H9 (cell line): ENCODE results near the gene TECPR2. TPM values are rescaled to one million over a fixed set of nuclear protein-coding genes. Genes with fewer than 3 reads are reported as not detected.

ENCODE experiments used
- DNase-seq: peaks from one replicate; pipeline ENCODE4 v3.0.0-alpha.2; 2017
- H2AFZ ChIP-seq: one replicate; pipeline ENCODE4 v1.6.1; 2013; ENCODE audit warnings: mild to moderate bottlenecking, low read length, control low read depth, moderate library complexity
- H2AK5ac ChIP-seq: 2 replicates; pipeline ENCODE4 v1.6.1; 2013; ENCODE audit warnings: low read length, control low read depth, mixed read lengths; ENCODE audit not compliant: insufficient read length
- H2BK120ac ChIP-seq: one replicate; pipeline ENCODE4 v1.6.1; 2013; ENCODE audit warnings: low read depth, mild to moderate bottlenecking, low read length, control low read depth, inconsistent platforms; ENCODE audit not compliant: poor library complexity, severe bottlenecking
- H2BK12ac ChIP-seq: 2 replicates; pipeline ENCODE4 v1.6.1; 2013; ENCODE audit warnings: low read length, control low read depth, mixed read lengths, low read depth; ENCODE audit not compliant: insufficient read length
- H2BK15ac ChIP-seq: 2 replicates; pipeline ENCODE4 v1.6.1; 2013; ENCODE audit warnings: low read depth, low read length, control low read depth
- H2BK20ac ChIP-seq: one replicate; pipeline ENCODE4 v1.6.1; 2013; ENCODE audit warnings: low read depth, mild to moderate bottlenecking, low read length, control low read depth, inconsistent platforms; ENCODE audit not compliant: poor library complexity, severe bottlenecking
- H2BK5ac ChIP-seq: 2 replicates; pipeline ENCODE4 v1.6.1; 2013; ENCODE audit warnings: low read length, control low read depth, mixed read lengths; ENCODE audit not compliant: insufficient read length
- H3K14ac ChIP-seq: 2 replicates; pipeline ENCODE4 v1.6.1; 2013; ENCODE audit warnings: low read length, control low read depth; ENCODE audit not compliant: insufficient read depth
- H3K18ac ChIP-seq: 2 replicates; pipeline ENCODE4 v1.6.1; 2013; ENCODE audit warnings: low read depth, mild to moderate bottlenecking, mixed read lengths, low read length, control low read depth; ENCODE audit not compliant: insufficient read length
- H3K23ac ChIP-seq: 2 replicates; pipeline ENCODE4 v1.6.1; 2013; ENCODE audit warnings: low read length, control low read depth, mixed read lengths, low read depth; ENCODE audit not compliant: insufficient read length
- H3K23me2 ChIP-seq: 2 replicates; pipeline ENCODE4 v1.6.1; 2013; ENCODE audit warnings: low read depth, mild to moderate bottlenecking, mixed read lengths, low read length, control low read depth; ENCODE audit not compliant: insufficient read length, poor library complexity, severe bottlenecking
- H3K27ac ChIP-seq: 2 replicates; pipeline ENCODE4 v1.5.1; 2013; ENCODE audit warnings: low read length, control low read depth, mixed read lengths, low read depth; ENCODE audit not compliant: insufficient read length
- H3K27me3 ChIP-seq: 2 replicates; pipeline ENCODE4 v1.6.1; 2013; ENCODE audit warnings: low read length, control low read depth, inconsistent platforms; ENCODE audit not compliant: insufficient read depth
- H3K4ac ChIP-seq: 2 replicates; pipeline ENCODE4 v1.6.1; 2013; ENCODE audit warnings: low read depth, mild to moderate bottlenecking, control low read depth, inconsistent platforms, low read length, moderate library complexity
- H3K4me1 ChIP-seq: 2 replicates; pipeline ENCODE4 v1.6.1; 2013; ENCODE audit warnings: low read length, control low read depth, inconsistent platforms; ENCODE audit not compliant: insufficient read depth
- H3K4me2 ChIP-seq: 2 replicates; pipeline ENCODE4 v1.6.1; 2013; ENCODE audit warnings: low read length, control low read depth, mixed read lengths; ENCODE audit not compliant: insufficient read length, insufficient read depth
- H3K56ac ChIP-seq: 2 replicates; pipeline ENCODE4 v1.6.1; 2013; ENCODE audit warnings: low read depth, mild to moderate bottlenecking, mixed read lengths, low read length, control low read depth; ENCODE audit not compliant: insufficient read length
- H3K79me1 ChIP-seq: 2 replicates; pipeline ENCODE4 v1.6.1; 2013; ENCODE audit warnings: low read depth, mild to moderate bottlenecking, moderate library complexity, low read length, control low read depth, inconsistent platforms; ENCODE audit not compliant: insufficient read depth, poor library complexity, severe bottlenecking
- H3K79me2 ChIP-seq: 2 replicates; pipeline ENCODE4 v1.6.1; 2013; ENCODE audit warnings: low read length, control low read depth, inconsistent platforms; ENCODE audit not compliant: insufficient read depth
- H3K9ac ChIP-seq: 2 replicates; pipeline ENCODE4 v1.6.1; 2013; ENCODE audit warnings: low read length, control low read depth, mixed read lengths; ENCODE audit not compliant: insufficient read length; ENCODE audit errors: extremely low read depth
- H3K9me3 ChIP-seq: one replicate; pipeline ENCODE4 v1.6.1; 2013; ENCODE audit warnings: low read depth, low read length, inconsistent platforms; ENCODE audit not compliant: control insufficient read depth
- H3T11ph ChIP-seq: one replicate; pipeline ENCODE4 v1.6.1; 2013; ENCODE audit warnings: mild to moderate bottlenecking, low read length, control low read depth, inconsistent platforms
- H4K20me1 ChIP-seq: one replicate; pipeline ENCODE4 v1.6.1; 2013; ENCODE audit not compliant: control insufficient read depth, insufficient read length, insufficient read depth
- H4K5ac ChIP-seq: 2 replicates; pipeline ENCODE4 v1.6.1; 2013; ENCODE audit warnings: low read depth, mild to moderate bottlenecking, mixed read lengths, low read length, control low read depth; ENCODE audit not compliant: insufficient read length
- H4K8ac ChIP-seq: replicated peaks from 2 replicates; pipeline ENCODE4 v1.6.1; 2013; ENCODE audit warnings: low read length, control low read depth, mixed read lengths, low read depth; ENCODE audit not compliant: insufficient read length
- H4K91ac ChIP-seq: 2 replicates; pipeline ENCODE4 v1.6.1; 2013; ENCODE audit warnings: low read depth, mild to moderate bottlenecking, moderate library complexity, mixed read lengths, low read length, control low read depth; ENCODE audit not compliant: insufficient read length
- H3K27ac Mint-ChIP-seq, 3 experiments: 2 replicates in 2 of 3; 3 replicates in 1 of 3; pipeline ENCODE4 v1.8.0; 2020 to 2021; ENCODE audit warnings: mixed read lengths in 3 of 3, mild to moderate bottlenecking in 1 of 3, moderate library complexity in 1 of 3
- H3K27me3 Mint-ChIP-seq: 2 replicates; pipeline ENCODE4 v1.8.0; 2021; ENCODE audit warnings: low read depth, mild to moderate bottlenecking, moderate library complexity, mixed read lengths
- H3K36me3 Mint-ChIP-seq, 3 experiments: 2 replicates in 2 of 3; 3 replicates in 1 of 3; pipeline ENCODE4 v1.8.0; 2020 to 2021; ENCODE audit warnings: low read depth in 3 of 3, mixed read lengths in 3 of 3; ENCODE audit not compliant: insufficient read depth in 1 of 3
- H3K4me1 Mint-ChIP-seq, 2 experiments: 2 replicates each; pipeline ENCODE4 v1.8.0; 2020; ENCODE audit warnings: mixed read lengths in 2 of 2
- H3K4me3 Mint-ChIP-seq, 2 experiments: 2 replicates in 1 of 2; 3 replicates in 1 of 2; pipeline ENCODE4 v1.8.0; 2020 to 2021; ENCODE audit warnings: mild to moderate bottlenecking in 2 of 2, mixed read lengths in 2 of 2, moderate library complexity in 1 of 2
- H3K9me3 Mint-ChIP-seq, 2 experiments: 2 replicates in 1 of 2; 3 replicates in 1 of 2; pipeline ENCODE4 v1.8.0; 2020; ENCODE audit warnings: mild to moderate bottlenecking in 2 of 2, mixed read lengths in 2 of 2, moderate library complexity in 1 of 2
- WGBS: extraction: QIAGEN DNeasy Blood & Tissue Kit; methylation state at CpG from one replicate; pipeline ENCODE4 v1.1.7; 2013; ENCODE audit warnings: missing lambda C conversion rate, low lambda C conversion rate, mixed read lengths; ENCODE audit not compliant: insufficient read length; ENCODE audit errors: extremely low coverage; 5-methylcytosine and 5-hydroxymethylcytosine counted together
- total RNA-seq: library from RNA; stranded (reverse); gene quantifications from 2 replicates; pipeline ENCODE4 v1.2.1, GENCODE V29; 2021
- TF ChIP-seq, protein P1 (sequence below): fragments of 200-600 bp; sonication (generic); conservative IDR thresholded peaks from 3 replicates; pipeline ENCODE4 v1.8.0; 2021; ENCODE audit warnings: antibody characterized with exemption, mild to moderate bottlenecking

The TECPR2 gene
- total RNA-seq, 1 experiment from 2014 or later, result 15.4 TPM

DNA sequence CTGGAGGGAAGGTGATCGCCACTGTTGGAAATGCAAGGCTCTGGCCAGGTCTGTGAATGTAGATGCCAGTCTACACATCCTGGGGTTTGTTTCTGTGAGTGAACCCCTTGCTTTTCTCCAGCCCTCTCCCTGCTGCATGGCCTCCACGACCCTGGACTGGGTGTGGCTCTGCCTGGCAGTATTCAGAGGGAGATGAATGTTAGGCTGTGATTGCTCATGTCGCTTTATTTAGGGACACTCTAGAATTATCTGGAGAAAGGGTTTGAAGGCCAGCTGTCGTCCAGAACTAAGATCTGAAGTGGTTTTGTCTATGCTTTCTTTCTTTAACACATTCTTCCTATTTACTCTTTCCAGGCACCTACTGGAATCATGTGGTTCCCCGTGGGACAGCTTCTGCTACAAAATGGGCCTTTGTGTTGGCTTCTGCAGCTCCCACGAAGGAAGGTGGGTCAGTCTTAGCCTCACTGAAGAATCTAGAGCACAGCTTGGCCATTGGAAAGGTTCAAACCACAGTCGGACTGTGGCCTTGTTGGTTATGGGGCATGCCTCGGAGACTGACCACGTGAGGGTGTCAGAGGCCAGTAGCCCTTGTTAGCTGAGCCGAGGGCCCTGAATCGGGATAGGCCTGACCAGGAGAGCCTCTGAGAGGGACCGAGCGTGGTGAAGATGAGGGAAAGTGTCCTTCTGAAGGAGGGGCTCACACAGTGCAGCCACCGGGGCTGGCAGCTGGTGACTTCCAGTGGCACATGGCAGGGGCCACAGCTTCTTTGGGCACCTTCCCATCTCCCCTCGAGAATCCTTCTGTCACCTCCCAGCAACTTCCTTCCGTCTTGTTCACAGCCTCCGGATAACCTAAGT lies 87.7 kb downstream of the TECPR2 start:
- H3K79me1 ChIP-seq, result no peaks in the 10 kb centered on the region
- no peak overlapping the region for H2BK120ac ChIP-seq
- Mint-ChIP-seq H3K9me3 (no peaks in the 10 kb centered on the region), H3K27ac (no peak overlapping the region; a peak in 1 of 7 replicates), H3K4me3 (no peak overlapping the region), H3K36me3 (peaks cover 7 to 49% (median 18%) of the 10 kb centered on the region in 3 experiments; a peak in 6 of 7 replicates), H3K4me1 (no peaks in the 10 kb centered on the region), H3K27me3 (no peaks in the 10 kb centered on the region)
- no peaks in the 10 kb centered on the region for H3K79me2 ChIP-seq
- no peaks in the 10 kb centered on the region for H3K4me1 ChIP-seq
- no peaks in the 10 kb centered on the region for H3K27me3 ChIP-seq
- no peak overlapping the region for H3T11ph ChIP-seq
- no peak overlapping the region for H3K23ac ChIP-seq
- no peaks in the 10 kb centered on the region for H3K23me2 ChIP-seq
- no peak overlapping the region for H3K18ac ChIP-seq
- no peak for DNase-seq
- no peak overlapping the region for H3K4me2 ChIP-seq
- H3K27ac ChIP-seq, result no peak overlapping the region
- no peak overlapping the region for H2BK20ac ChIP-seq
- no peak overlapping the region for H3K4ac ChIP-seq
- no peak overlapping the region for H3K9ac ChIP-seq
- H2BK15ac ChIP-seq, result no peak overlapping the region
- WGBS, result no CpG with 5 or more reads among the region's 17 CpGs
- no peak overlapping the region for H4K5ac ChIP-seq
- no peak overlapping the region for H4K8ac ChIP-seq
- no peaks in the 10 kb centered on the region for H3K9me3 ChIP-seq
- H2AK5ac ChIP-seq, result no peak overlapping the region
- no peak overlapping the region for H4K91ac ChIP-seq
- H2AFZ ChIP-seq, result no peak overlapping the region
- H4K20me1 ChIP-seq, result no peaks in the 10 kb centered on the region
- H2BK12ac ChIP-seq, result no peak overlapping the region
- H2BK5ac ChIP-seq, result no peak overlapping the region
- no peak overlapping the region for H3K56ac ChIP-seq
- TF ChIP-seq, protein P1, sequence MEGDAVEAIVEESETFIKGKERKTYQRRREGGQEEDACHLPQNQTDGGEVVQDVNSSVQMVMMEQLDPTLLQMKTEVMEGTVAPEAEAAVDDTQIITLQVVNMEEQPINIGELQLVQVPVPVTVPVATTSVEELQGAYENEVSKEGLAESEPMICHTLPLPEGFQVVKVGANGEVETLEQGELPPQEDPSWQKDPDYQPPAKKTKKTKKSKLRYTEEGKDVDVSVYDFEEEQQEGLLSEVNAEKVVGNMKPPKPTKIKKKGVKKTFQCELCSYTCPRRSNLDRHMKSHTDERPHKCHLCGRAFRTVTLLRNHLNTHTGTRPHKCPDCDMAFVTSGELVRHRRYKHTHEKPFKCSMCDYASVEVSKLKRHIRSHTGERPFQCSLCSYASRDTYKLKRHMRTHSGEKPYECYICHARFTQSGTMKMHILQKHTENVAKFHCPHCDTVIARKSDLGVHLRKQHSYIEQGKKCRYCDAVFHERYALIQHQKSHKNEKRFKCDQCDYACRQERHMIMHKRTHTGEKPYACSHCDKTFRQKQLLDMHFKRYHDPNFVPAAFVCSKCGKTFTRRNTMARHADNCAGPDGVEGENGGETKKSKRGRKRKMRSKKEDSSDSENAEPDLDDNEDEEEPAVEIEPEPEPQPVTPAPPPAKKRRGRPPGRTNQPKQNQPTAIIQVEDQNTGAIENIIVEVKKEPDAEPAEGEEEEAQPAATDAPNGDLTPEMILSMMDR, result no peak
- H3K14ac ChIP-seq, result no peak overlapping the region
